ENCODE data around the gene DDX10. TPM values are rescaled to one million over a fixed set of nuclear protein-coding genes. Genes with fewer than 3 reads are reported as not detected.

DDX10 gene
- polyA plus RNA-seq, 12 donors = 21.3 to 41.7 (median 24.5) TPM; not detected in 1

- no peak for DNase-seq
Observed at GRCh38 chr11:108934289-108934688, 269.4 kb downstream of the DDX10 start.

GRCh38 chr11:108934696-108935095, 269.8 kb downstream of the DDX10 start:
- DNase-seq = no peak

DNA sequence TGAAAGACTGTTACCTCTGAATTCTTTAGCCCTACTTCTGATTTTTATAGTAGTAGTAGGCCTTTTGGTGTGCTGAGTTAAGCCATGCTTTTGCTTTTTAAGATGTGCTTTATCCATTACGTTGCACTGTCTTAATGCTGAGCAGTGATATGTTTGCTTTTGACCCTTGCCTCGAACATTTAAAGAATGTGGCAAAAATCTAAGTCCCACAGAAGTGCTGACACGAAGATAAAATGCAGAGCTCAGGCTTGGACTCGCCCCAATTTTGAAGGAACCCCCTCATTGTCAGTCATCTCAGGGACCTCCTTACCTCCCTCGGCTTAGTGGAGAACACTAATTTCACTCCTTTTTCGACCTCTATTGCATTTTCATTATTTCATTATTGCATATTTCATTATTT, 272.9 kb downstream of the DDX10 start:
- DNase-seq = no peak

- no peak for DNase-seq
Observed at GRCh38 chr11:108938604-108939003, 273.7 kb downstream of the DDX10 start.

DNA sequence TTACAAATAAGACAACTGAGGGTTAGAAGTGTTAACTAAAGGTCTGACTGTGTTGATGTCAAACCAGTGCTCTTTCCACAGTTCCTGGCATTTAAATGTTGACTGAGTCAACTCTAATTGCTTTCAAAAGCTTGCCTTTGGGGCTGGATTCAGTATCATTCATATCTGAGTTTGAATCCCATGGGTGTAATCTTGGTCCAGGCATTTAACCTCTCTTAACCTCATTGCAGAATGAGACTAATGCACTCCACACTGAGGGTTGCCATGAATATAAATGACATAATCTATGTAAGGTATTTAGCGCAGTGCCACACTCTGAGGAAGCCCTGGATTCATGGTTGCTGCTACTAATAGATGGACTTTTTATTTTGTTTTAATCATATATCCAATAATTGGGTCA, 274.3 kb downstream of the DDX10 start:
- no peak for DNase-seq

DNA sequence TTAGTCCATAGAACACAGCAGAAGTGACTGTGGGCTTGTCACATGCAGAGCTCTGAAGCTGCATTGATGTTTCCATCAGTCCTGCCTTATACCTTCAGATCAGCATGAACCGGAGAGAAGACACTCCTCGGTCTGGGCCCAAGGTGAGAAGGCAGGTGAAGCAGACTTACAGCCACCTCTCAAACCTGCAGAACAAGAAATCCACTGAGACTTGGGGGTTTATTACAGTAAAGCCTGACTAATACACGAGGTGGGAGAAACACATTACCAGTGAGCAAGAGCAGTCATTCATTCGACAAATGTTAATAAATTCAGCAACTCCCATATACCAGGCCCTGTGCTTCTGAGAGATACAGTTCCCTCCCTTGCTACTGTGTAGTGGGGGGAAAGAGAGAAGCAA, 279.0 kb downstream of the DDX10 start:
- no peak for DNase-seq

DNA sequence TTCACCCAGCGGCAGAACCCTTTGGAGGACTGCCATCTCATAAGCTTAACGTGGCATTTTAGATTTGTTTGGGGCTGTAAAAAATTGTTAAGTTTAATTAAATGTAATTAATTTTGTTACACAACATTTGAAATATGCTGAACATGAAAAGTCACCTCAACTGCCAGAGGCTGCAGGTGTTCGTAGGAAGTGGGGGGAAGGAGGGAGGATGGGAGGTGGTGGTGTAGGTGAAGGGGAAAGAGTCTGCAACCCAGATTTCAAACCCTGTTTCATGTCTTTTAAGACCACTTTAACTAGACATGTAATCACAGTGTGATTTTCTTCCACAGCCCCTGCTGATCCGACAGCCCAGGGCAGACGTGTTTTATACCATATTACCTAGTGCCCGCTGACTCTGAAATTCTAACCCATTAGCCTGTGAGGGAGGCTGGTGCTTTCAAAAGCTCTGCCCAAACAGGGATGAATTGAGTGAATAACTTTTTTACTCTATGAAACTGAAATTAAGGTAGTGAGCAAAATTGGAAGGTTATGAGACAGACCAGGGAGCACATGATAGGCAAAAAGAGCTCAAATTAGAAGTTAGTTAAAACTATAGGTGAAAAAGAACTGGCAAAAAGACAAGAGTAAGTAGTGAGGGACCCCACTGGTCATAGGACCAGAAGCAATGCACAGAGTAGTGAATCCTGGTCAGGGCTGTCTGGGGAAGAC, 279.8 kb downstream of the DDX10 start:
- DNase-seq = no peak

- DNase-seq = no peak
Observed at GRCh38 chr11:108945341-108945740, 280.5 kb downstream of the DDX10 start.

GRCh38 chr11:108947654-108948570, 283.0 kb downstream of the DDX10 start:
- DNase-seq = no peak

DNA sequence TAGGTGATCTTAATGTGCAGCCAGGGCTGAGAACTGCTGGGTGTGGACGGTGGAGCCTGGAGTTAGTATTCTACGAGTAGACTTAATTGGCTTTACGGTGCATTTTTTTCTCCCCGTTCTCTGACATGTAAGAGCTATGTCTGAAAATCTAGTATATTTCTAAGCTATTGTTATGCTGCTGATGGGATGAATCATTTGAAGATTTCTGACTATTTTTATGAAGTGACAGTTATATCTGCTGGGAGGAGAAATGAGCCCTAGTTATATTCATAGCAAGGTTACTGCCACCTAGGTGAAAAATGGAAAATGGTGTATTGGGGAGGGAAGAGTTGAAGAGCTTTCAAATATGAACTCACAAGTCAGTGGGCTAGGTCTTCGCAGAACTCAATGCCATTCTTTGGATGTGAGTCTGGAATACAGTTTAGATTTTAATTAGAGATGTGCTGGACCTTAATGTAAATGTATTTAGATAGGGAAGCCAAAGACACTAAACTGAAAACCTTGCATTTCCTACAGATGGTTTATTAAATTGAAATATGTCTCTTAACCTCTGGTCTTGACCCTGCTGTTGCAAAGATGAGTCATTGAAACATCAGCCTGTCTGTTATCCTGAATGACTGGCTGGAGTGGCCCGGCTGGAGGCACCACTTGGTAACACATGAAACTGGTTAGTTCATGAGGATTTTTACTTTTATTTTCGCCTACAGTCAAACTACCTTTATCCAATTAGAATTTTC, 293.7 kb downstream of the DDX10 start:
- DNase-seq = no peak

- DNase-seq = no peak
Observed at GRCh38 chr11:108959105-108959761, 294.4 kb downstream of the DDX10 start.

DNA sequence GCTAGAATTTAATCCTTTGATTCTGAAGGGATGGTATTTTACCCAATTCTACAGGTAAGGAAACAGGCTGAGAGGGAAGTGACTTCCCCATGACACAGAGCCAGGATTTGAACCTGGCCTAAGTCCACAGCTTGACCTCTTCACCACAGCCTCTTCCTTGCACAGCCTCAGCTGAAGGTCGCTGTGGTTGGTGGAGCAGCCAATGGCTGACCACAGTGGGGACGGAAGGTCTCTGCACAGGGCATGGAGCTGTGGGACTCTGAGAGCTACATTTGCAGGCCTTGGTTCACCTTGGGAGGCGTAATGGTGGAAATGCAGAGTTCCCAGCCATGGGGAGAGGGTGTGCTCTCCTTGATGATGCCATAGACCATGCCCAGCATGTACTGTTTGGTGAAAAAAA, 295.0 kb downstream of the DDX10 start:
- no peak for DNase-seq

- no peak for DNase-seq
Observed at GRCh38 chr11:108960501-108960900, 295.6 kb downstream of the DDX10 start.

DNA sequence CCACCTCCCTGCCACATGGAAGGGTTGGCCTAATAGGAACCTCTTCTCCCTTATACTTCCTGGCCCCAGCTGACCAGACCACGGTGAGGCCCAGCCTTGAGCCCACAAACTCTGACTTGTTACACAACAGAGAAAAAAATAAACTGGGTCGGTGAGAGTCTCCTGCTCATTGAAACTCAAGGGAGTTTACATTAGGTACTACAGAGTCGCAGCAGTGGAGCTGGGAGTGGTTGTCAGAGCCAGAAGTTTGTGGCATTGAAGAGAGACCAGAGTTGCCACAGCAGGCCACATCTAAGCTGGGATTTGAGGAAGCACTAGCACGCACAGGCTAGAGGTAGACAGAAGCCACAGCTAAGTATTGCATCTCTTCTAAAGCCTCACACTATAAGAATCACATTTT, 296.2 kb downstream of the DDX10 start:
- no peak for DNase-seq

- no peak for DNase-seq
Observed at GRCh38 chr11:108963118-108963517, 298.2 kb downstream of the DDX10 start.

GRCh38 chr11:108965306-108966001, 300.6 kb downstream of the DDX10 start:
- no peak for DNase-seq

DNA sequence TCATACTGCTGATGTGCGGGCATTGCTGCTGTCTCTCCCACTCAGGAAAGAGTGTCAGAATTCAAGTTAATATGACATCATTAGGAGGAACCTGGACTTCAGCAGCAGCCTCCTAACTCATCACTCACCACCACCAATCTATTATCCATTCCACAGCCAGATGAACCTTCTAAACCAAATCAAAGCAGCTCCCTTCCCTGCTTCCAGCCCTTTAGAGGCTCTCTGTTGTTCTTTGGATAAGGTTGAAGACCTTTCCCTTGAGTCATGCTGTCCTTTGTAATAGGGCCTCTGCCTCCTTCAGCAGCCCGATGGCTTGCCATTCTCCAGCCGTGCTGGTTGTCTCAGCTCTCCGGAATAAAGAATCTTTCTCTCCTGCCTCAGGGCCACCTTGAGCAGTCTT, 301.3 kb downstream of the DDX10 start:
- no peak for DNase-seq

GRCh38 chr11:108966978-108967377, 302.1 kb downstream of the DDX10 start:
- no peak for DNase-seq

DNA sequence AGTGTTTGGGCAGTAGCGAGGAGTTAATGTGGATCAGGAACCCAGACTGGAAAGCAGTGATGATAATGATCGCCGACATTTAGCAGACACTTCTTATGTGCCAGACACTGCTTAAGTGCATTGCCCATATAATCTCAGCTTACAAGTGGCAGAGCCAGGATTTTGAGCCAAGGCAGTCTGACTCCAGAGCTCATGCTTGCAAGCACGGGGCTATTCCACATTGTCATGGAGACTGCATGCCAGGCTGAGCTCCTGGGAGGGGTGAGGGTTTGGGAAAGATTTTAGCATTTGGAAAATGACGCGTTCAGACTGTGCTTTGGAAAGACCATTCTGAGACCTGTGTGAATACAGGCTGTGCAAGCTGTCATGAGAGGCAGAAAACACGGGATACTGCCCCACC, 302.7 kb downstream of the DDX10 start:
- peak; percentile 63 for DNase-seq

- no peak for DNase-seq
Observed at GRCh38 chr11:108970221-108970991, 305.5 kb downstream of the DDX10 start.
